Liver (tissue), 9 donors: ENCODE results near the gene FTO. TPM values are rescaled to one million over a fixed set of nuclear protein-coding genes. Genes with fewer than 3 reads are reported as not detected.

Experiments used
- DNase-seq: peaks from one replicate; pipeline ENCODE4 v3.0.0-alpha.2; 2017; ENCODE audit warnings: low spot score
- H3K27ac ChIP-seq, 2 donors: one replicate each; pipeline ENCODE4 v1.7.0; 2013; ENCODE audit warnings: inconsistent platforms in 2 of 2, low read length in 2 of 2, control low read depth in 1 of 2, low read depth in 1 of 2, mild to moderate bottlenecking in 1 of 2
- H3K27me3 ChIP-seq, 4 donors: one replicate each; pipeline versions ENCODE4 v1.6.1 to v1.7.0; 2013; ENCODE audit warnings: low read length in 3 of 4, inconsistent platforms in 1 of 4, mild to moderate bottlenecking in 1 of 4, moderate library complexity in 1 of 4; ENCODE audit not compliant: control insufficient read depth in 4 of 4, insufficient read depth in 4 of 4
- H3K36me3 ChIP-seq, 4 donors: one replicate each; pipeline versions ENCODE4 v1.6.1 to v1.7.0; 2013; ENCODE audit warnings: low read length in 3 of 4, mild to moderate bottlenecking in 3 of 4, low read depth in 1 of 4, moderate library complexity in 1 of 4; ENCODE audit not compliant: control insufficient read depth in 4 of 4, insufficient read depth in 3 of 4
- H3K4me1 ChIP-seq, 4 donors: one replicate each; pipeline versions ENCODE4 v1.6.1 to v1.7.0; 2013; ENCODE audit warnings: low read length in 3 of 4, mild to moderate bottlenecking in 3 of 4, moderate library complexity in 1 of 4; ENCODE audit not compliant: control insufficient read depth in 4 of 4, insufficient read depth in 4 of 4
- H3K4me3 ChIP-seq, 3 donors: one replicate each; pipeline versions ENCODE4 v1.6.1 to v1.7.0; 2013; ENCODE audit warnings: low read length in 3 of 3, control low read depth in 1 of 3, low read depth in 1 of 3, mild to moderate bottlenecking in 1 of 3
- H3K9ac ChIP-seq, 2 donors: one replicate each; pipeline ENCODE4 v1.7.0; 2013; ENCODE audit warnings: low read length in 2 of 2, mild to moderate bottlenecking in 2 of 2, moderate library complexity in 2 of 2, control low read depth in 1 of 2, low read depth in 1 of 2
- H3K9me3 ChIP-seq, 4 donors: one replicate each; pipeline versions ENCODE4 v1.6.1 to v1.7.0; 2013; ENCODE audit warnings: low read length in 3 of 4; ENCODE audit not compliant: control insufficient read depth in 4 of 4
- EGR1 ChIP-seq, 2 donors: IDR thresholded peaks; 2 replicates each; pipeline ENCODE4 v1.6.1; 2016 to 2018; ENCODE audit warnings: antibody characterized with exemption in 2 of 2, low read depth in 2 of 2
- FOXA2 ChIP-seq: IDR thresholded peaks from 2 replicates; pipeline ENCODE4 v1.6.1; 2016; ENCODE audit warnings: antibody characterized with exemption
- HNF4G ChIP-seq: IDR thresholded peaks from 2 replicates; pipeline ENCODE4 v1.6.1; 2016; ENCODE audit warnings: antibody characterized with exemption
- JUND ChIP-seq, 2 donors: IDR thresholded peaks; 2 replicates each; pipeline ENCODE4 v1.6.1; 2016; ENCODE audit warnings: antibody characterized with exemption in 2 of 2
- NR2F2 ChIP-seq: IDR thresholded peaks from 2 replicates; pipeline ENCODE4 v1.6.1; 2016; ENCODE audit warnings: antibody characterized with exemption
- RAD21 ChIP-seq, 2 donors: IDR thresholded peaks; 2 replicates each; pipeline ENCODE4 v1.6.1; 2016; ENCODE audit warnings: antibody characterized with exemption in 2 of 2, mild to moderate bottlenecking in 2 of 2
- RXRA ChIP-seq, 2 donors: IDR thresholded peaks; 2 replicates each; pipeline ENCODE4 v1.6.1; 2017 to 2018; ENCODE audit warnings: antibody characterized with exemption in 2 of 2, mild to moderate bottlenecking in 1 of 2
- SP1 ChIP-seq: IDR thresholded peaks from 2 replicates; pipeline ENCODE4 v1.6.1; 2018; ENCODE audit warnings: antibody characterized with exemption, mild to moderate bottlenecking
- TAF1 ChIP-seq: conservative IDR thresholded peaks from 2 replicates; pipeline ENCODE4 v1.6.1; 2016; ENCODE audit warnings: antibody characterized with exemption, mild to moderate bottlenecking
- WGBS: extraction: QIAGEN DNeasy Blood & Tissue Kit; methylation state at CpG from one replicate; pipeline ENCODE4 v1.1.7; 2013; 5-methylcytosine and 5-hydroxymethylcytosine counted together
- polyA plus RNA-seq, 2 donors: library from polyadenylated mRNA; stranded (reverse) in 1 of 2; unstranded in 1 of 2; fragments of 200-250 nt in 1 of 2; fragments of >200 nt in 1 of 2; fragmentation: Nextera tagmentation in 1 of 2; extraction: Ambion mirVana in 1 of 2; gene quantifications; one replicate each; pipeline versions ENCODE4 v1.2.1 to v1.2.3, GENCODE V29; 2013 to 2015
- total RNA-seq, 2 donors: library from RNA; depleted of rRNA; stranded (reverse); fragments of >200 nt; gene quantifications; one replicate each; pipeline ENCODE4 v1.2.3, GENCODE V29; 2014
- TF ChIP-seq, protein P1 (sequence below): IDR thresholded peaks from 2 replicates; pipeline ENCODE4 v1.6.1; 2016; ENCODE audit warnings: antibody characterized with exemption
- TF ChIP-seq, protein P2 (sequence below): IDR thresholded peaks from 2 replicates; pipeline ENCODE4 v1.6.1; 2016; ENCODE audit warnings: antibody characterized with exemption
- TF ChIP-seq, protein P3 (sequence below): IDR thresholded peaks from 2 replicates; pipeline ENCODE4 v1.6.1; 2016; ENCODE audit warnings: antibody characterized with exemption, mild to moderate bottlenecking
- donor health status: healthy.
- donor health status: healthy.
- donor health status: healthy.
- donor health status: healthy.
- donor health status: healthy.

The FTO gene
- total and polyA plus RNA-seq, 4 donors: 12.0 to 54.2 (median 24.6) TPM

DNA sequence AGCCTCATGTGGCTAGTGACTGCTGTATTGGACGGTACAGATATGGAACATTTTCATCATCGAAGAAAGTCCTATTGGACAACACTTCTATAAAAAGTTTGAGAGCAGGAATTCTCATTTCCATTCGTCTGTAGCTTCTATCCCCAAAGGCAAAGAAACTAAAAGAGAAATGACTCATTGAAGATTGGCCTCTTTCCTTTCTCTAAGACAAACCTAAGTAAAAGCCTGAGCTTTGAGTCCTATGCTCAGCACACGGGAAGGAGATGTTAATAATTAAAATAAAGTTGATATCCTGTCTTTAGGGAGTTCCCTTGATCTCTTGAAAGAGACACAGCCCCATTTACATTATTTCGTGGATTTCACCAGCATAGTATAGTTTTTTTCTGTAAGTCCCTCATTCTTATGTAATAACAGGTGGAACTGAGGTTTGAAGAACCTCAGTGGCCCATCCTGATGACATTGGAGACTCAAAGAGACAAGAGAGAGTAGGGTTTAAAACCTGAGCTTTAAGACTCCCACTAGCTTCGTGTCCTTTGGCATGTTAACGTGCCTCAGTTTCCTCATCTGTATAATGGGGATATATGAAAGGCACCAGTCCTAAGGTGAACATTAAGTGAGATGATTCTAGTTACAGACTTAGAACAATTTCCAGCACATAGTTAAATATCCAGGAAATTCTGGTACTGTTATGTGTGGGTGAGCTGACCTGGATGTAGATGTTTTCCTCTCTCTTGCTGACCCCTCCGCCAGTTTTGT, 408.7 kb downstream of the FTO start:
- Histone ChIP-seq H3K9me3 (no peaks in the 10 kb centered on the region), H3K4me3 (no peak overlapping the region), H3K27ac (no peak overlapping the region), H3K27me3 (no peaks in the 10 kb centered on the region), H3K9ac (no peak overlapping the region), H3K4me1 (no peaks in the 10 kb centered on the region), H3K36me3 (peaks cover 0 to 11% (median 5%) of the 10 kb centered on the region in 4 donors)
- 95% methylated on average over 8 of the region's 8 CpGs for WGBS
- DNase-seq: no peak
- TF ChIP-seq, protein P1, sequence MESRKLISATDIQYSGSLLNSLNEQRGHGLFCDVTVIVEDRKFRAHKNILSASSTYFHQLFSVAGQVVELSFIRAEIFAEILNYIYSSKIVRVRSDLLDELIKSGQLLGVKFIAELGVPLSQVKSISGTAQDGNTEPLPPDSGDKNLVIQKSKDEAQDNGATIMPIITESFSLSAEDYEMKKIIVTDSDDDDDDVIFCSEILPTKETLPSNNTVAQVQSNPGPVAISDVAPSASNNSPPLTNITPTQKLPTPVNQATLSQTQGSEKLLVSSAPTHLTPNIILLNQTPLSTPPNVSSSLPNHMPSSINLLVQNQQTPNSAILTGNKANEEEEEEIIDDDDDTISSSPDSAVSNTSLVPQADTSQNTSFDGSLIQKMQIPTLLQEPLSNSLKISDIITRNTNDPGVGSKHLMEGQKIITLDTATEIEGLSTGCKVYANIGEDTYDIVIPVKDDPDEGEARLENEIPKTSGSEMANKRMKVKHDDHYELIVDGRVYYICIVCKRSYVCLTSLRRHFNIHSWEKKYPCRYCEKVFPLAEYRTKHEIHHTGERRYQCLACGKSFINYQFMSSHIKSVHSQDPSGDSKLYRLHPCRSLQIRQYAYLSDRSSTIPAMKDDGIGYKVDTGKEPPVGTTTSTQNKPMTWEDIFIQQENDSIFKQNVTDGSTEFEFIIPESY: no peak
- TF ChIP-seq TAF1 (no peak), JUND (IDR thresholded peaks at IDR 0.05) (no peak)
- TF ChIP-seq, protein P2, sequence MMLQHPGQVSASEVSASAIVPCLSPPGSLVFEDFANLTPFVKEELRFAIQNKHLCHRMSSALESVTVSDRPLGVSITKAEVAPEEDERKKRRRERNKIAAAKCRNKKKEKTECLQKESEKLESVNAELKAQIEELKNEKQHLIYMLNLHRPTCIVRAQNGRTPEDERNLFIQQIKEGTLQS: no peak

DNA sequence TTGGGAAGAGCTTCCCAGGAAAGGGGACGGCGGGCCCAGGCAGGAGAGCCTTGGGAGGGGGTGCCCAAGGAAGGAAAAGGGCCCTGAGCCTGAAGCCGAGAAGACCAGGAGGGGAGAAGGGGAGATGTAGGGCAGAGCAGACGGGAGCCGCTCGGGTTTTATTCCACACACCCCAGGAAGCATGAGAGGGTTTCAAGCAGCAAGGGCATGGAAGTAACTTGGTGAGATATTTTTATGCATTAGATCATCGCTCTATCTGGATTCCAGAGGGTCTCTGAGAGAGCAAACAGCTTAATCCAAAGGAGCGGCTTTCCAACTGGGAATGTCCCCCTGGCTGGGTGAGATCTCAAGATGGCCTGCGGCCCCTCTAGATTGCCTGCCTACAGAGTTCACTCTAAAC, 411.6 kb downstream of the FTO start:
- H3K27ac ChIP-seq: no peak overlapping the region
- DNase-seq: no peak
- TF ChIP-seq, protein P2: no peak
- no peak for TF ChIP-seq RAD21 (IDR thresholded peaks at IDR 0.05)
- TF ChIP-seq HNF4G: no peak
- TF ChIP-seq, protein P3, sequence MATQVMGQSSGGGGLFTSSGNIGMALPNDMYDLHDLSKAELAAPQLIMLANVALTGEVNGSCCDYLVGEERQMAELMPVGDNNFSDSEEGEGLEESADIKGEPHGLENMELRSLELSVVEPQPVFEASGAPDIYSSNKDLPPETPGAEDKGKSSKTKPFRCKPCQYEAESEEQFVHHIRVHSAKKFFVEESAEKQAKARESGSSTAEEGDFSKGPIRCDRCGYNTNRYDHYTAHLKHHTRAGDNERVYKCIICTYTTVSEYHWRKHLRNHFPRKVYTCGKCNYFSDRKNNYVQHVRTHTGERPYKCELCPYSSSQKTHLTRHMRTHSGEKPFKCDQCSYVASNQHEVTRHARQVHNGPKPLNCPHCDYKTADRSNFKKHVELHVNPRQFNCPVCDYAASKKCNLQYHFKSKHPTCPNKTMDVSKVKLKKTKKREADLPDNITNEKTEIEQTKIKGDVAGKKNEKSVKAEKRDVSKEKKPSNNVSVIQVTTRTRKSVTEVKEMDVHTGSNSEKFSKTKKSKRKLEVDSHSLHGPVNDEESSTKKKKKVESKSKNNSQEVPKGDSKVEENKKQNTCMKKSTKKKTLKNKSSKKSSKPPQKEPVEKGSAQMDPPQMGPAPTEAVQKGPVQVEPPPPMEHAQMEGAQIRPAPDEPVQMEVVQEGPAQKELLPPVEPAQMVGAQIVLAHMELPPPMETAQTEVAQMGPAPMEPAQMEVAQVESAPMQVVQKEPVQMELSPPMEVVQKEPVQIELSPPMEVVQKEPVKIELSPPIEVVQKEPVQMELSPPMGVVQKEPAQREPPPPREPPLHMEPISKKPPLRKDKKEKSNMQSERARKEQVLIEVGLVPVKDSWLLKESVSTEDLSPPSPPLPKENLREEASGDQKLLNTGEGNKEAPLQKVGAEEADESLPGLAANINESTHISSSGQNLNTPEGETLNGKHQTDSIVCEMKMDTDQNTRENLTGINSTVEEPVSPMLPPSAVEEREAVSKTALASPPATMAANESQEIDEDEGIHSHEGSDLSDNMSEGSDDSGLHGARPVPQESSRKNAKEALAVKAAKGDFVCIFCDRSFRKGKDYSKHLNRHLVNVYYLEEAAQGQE: no peak
- no peak for TF ChIP-seq NR2F2
- TF ChIP-seq, protein P1: no peak
- TF ChIP-seq SP1: no peak
- TF ChIP-seq TAF1: no peak
- no peak for TF ChIP-seq EGR1 (IDR thresholded peaks at IDR 0.05; ENCODE audit: low read depth in 2 of 2)
- TF ChIP-seq FOXA2: no peak
- no peak for TF ChIP-seq RXRA (IDR thresholded peaks at IDR 0.05)
- 97% methylated on average over 9 of the region's 9 CpGs for WGBS
- H3K4me1 ChIP-seq: no peaks in the 10 kb centered on the region
- H3K9ac ChIP-seq: no peak overlapping the region
- no peaks in the 10 kb centered on the region for H3K27me3 ChIP-seq
- H3K9me3 ChIP-seq: no peaks in the 10 kb centered on the region
- H3K36me3 ChIP-seq: peaks cover 0 to 11% (median 5%) of the 10 kb centered on the region in 4 donors
- H3K4me3 ChIP-seq: no peak overlapping the region
